Measurements from ENCODE around the gene ATP4A.
"Not testable (repeated sequence)": the region's sequence is repeated elsewhere in the genome, so short reads cannot be mapped to it uniquely, and the experiment has no call there.

ATP4A gene

DNA sequence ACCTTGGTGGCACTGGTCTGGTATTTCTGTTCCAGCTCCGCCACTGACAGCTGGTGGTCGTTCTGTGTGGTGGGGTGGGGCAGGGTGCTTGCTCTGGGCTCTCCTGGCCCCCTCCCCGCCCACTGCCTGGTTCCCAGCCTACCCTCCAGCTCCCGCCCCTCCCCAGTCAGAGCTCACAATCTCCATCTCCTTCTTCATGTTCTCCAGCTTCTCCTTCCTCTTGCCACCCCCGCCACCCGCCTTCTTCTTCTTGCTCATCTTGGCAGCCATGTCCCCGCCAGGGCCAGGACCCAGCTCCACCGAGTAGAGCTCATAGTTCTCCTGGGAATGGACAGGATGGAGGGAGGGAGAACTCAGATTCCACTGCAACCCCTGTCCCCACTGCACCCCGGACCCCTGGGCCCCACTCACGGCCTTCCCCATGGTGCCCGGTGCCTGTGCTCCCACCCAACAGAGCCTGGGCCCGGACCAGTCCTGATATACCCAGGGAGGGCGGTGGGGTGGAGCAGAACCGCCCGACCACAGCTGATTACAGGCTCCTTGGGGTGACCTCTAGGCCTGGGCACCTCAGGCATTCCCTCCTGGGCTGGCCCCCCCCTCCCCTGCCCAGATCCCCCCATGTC is at the start of gene ATP4A:
Gene ATP4A (minus strand): TSS at position 452 of the 623 bp plus-strand sequence. CDS start 29 bp downstream, at position 423.
- no peak for DNase-seq

DNA sequence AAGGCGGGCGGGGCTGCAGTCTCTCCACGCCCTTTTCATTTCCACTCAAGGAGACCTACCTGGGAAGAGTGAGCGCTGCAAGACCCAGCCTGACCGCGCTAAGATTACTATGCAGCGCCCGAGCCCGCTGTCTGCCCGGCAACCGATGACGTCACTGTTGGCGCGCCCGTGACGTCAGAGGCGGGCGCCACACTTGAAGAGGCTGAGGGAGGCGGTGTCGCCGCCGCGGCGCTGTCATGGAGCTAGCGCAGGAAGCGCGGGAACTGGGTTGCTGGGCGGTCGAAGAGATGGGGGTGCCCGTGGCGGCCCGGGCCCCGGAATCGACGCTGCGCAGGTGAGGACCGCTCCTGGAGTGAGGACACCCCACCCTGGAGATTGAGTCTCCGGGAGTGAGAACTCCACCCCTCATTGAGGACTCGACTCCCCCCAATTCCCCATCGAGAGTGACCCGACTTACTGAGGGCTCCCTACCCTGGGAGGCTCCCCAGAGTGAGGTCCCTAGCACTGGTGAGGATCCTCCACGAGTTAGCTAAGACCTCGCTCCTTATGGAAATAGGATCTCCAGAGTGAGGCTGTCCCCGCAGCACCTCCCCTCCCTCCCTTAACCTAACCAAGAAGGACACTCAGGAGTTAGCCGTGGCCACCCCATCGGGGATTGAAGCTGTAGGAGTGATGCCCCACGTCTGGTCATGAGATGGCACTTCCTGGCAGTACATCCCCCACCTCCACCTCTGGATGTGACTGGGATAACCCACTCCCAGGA is 49.3 kb upstream of the ATP4A start, which contains the start of gene HAUS5:
Gene HAUS5 (plus strand): TSS at position 177 of the 763 bp plus-strand sequence. CDS start 60 bp downstream, at position 237.
- peak; percentile 95 for DNase-seq

DNA sequence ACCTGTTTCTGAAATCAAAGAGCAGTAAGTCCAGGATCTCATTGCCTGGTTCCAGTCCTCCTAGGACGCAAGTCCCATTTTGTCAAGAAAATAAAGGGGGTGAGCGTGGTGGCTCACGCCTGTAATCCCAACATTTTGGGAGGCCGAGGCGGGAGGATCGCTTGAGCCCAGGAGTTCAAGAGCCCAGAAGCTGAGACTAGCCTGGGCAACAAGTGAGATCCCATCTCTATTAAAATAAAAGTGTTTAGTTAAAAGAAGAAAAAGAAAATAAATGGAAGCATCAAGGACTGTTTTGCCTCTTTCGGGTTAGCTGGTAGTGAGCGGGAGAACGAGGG is 48.7 kb upstream of the ATP4A start:
- no peak for DNase-seq

DNA sequence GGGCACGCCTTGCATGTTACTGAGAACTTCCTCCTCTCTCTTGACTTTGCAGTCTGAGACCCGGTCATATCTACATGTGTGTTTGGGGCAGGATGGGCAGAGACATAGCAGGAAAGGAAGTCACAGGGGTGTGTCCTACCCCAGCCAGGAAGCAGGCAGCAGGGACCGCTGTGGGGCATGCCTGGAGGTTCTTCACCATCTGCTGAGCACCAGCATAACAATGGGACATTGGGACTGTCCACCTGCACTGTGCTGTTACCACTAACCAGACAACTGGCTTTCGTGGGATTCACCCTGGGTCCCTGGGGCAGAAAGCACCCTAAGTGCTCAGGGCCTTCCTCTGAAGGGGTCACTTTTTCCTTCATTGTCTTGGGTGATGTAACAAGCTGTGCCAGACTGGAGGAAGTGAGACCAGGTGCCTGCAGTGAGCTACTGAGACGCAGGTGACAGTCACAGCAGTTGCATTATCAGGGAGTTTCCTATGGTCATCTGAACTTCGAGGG is 46.4 kb upstream of the ATP4A start:
- DNase-seq: peak; percentile 55

- peak; percentile 44 for DNase-seq
Observed at GRCh38 chr19:35608251-35608650, 44.8 kb upstream of the ATP4A start.

DNA sequence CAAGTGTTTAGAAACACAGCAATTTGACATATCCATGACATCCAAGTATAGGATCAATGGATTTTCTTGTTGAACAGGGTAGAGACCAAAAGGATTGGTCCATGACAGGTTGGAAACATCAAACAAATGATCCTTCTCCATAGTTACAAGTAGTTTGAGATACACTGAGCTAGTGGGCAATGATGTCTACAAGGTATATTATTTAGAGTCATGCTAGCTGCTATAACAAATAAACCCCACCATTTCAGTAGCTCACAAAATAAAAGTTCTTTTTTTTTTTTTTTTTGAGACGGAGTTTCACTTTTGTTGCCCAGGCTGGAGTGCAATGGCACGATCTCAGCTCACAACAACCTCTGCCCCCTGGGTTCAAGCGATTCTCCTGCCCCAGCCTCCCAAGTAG is 44.2 kb upstream of the ATP4A start:
- DNase-seq: no peak

GRCh38 chr19:35607170-35607569 is 43.7 kb upstream of the ATP4A start:
- DNase-seq: not testable (repeated sequence)

DNA sequence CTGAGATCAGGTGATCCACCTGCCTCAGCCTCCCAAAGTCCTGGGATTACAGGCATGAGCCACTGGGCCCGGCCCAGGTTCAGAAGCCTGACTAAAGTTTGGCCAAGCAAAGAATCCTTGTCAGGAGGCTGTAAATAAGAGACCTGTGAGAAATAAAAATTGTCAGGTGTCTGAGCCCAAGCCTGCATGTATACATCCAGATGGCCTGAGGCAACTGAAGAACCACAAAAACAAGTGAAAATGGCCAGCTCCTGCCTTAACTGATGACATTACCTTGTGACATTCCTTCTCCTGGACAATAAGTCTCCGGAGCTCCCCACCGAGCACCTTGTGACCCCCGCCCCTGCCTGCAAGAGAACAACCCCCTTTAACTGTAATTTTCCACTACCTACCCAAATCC is 41.0 kb upstream of the ATP4A start:
- DNase-seq: not testable (repeated sequence)

DNA sequence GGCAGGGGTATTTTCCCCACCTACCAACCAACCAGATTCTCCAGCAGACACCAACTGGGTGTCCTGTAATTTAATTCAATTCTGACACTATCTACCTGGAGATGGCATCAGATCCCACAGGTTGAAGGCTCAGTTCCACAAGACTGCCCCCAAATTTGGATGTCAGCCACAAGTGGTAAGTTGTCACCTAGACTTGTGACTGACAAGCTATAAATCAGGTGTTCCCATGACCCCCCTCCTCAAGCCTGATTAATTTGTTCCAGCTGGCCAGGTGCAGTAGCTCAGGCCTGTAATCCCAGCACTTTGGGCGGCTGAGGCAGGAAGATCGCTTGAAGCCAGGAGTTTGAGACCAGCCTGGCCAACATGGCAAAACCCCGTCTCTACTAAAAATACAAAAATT is 38.5 kb upstream of the ATP4A start:
- DNase-seq: no peak

DNA sequence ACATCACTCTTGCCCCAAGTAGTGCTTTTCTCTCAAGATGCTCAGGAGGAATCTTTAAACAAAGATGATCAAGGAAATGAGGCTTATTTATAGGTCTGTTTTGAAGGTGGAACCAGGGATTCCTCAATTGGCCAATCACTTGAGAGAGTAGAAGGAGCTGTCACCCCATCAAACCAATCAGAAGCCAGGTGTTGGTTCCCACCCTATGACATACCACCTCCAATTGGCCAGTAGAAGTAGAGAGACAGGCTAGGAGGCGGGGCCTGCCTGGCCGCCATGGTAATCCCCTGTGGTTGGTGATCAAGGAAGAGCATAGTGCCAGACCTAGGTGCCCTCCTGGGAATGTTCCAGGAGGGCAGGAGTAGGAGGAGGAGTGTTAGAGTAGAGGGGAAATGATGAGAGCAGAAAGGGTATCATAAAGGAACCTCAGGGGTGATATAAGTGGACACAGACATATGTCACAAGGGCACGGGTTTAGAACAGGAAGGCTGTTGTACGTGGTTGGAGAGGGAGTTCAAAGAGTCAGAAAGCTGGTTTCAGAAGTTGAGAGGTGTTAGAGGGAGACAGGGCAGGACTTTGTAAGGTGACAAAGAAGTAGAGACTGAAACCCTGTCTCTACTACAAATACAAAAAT is 33.0 kb upstream of the ATP4A start:
- DNase-seq: peak; percentile 47

- DNase-seq: no peak
Observed at GRCh38 chr19:35595928-35596327, 32.5 kb upstream of the ATP4A start.

DNA sequence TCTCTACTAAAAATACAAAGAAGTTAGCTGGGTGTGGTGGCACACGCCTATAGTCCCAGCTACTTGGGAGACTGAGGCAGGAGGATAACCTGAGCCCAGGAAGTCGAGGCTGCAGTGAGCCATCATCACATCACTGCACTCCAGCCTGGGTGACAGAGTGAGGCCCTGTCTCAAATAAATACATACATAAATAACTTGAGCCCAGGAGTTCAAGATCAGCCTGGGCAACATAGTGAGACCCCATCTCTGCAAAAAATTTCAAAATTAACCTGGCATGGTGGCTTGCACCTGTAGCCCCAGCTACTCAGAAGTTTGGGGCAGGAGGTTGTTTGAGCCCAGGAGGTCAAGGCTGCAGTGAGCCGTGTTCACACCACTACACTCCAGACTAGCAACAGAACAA is 31.6 kb upstream of the ATP4A start:
- DNase-seq: not testable (repeated sequence)

- DNase-seq: peak; percentile 63
Observed at GRCh38 chr19:35592226-35592625, 28.8 kb upstream of the ATP4A start.

GRCh38 chr19:35590875-35591274 is 27.4 kb upstream of the ATP4A start:
- DNase-seq: no peak

- no peak for DNase-seq
Observed at GRCh38 chr19:35587321-35587720, 23.9 kb upstream of the ATP4A start.

GRCh38 chr19:35585848-35586247 is 22.4 kb upstream of the ATP4A start, which contains the start of gene PMIS2:
Gene PMIS2, plus strand, starts transcription at chr19:35586173. Its CDS starts 87 bp downstream, at chr19:35586260.
- DNase-seq: peak; percentile 42

DNA sequence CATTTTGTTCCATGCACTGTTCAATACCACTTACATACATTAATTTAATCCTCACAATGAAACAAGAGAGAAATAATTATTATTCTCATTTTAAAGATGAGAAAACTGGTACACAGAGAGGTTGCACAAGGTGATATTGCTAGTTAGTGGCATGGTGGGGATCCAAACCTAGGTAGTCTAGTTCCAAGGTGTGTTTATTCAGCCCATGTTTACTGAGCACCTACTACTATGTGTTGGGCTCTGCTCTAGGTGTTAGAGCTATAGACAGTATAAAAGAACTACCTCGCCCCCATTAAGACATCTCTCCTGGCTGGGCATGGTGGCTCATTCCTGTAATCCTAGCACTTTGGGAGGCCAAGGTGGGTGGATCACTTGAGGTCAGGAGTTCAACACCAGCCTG is 19.3 kb upstream of the ATP4A start:
- DNase-seq: no peak

DNA sequence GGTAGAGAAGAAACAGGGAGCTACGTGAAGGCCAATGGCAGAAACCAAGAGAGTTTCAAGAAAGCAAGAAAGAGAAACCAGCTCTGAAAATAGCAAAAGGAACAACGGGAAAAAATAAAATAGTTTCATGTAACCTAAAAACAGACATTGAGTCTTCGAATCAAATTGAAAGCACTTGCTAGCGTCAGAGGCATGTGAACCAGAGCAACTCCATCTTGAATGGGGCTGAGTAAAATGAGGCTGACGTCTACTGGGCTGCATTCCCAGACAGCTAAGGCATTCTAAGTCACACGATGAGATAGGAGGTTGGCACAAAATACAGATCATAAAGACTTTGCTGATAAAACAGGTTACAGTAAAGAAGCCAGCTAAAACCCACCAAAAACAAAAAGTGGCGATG is 15.2 kb upstream of the ATP4A start:
- no peak for DNase-seq

DNA sequence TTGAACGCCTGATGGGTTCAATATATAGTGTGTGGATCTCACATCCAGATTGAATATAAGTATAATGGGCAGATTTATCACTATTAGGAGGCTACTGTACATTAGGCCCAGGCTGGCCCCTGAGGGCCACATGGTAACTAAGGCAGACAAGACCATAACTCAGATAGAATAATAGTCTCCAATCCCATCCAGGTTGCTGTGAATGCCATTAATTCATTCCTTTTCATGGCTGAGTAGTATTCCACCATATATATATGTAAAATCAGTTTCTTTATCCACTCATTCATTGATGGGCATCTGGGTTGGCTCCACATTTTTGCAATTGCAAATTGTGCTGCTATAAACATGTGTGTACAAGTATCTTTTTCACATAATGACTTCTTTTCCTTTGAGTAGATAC is 14.5 kb upstream of the ATP4A start:
- no peak for DNase-seq

GRCh38 chr19:35571406-35571965 is 8.0 kb upstream of the ATP4A start:
- DNase-seq: no peak

DNA sequence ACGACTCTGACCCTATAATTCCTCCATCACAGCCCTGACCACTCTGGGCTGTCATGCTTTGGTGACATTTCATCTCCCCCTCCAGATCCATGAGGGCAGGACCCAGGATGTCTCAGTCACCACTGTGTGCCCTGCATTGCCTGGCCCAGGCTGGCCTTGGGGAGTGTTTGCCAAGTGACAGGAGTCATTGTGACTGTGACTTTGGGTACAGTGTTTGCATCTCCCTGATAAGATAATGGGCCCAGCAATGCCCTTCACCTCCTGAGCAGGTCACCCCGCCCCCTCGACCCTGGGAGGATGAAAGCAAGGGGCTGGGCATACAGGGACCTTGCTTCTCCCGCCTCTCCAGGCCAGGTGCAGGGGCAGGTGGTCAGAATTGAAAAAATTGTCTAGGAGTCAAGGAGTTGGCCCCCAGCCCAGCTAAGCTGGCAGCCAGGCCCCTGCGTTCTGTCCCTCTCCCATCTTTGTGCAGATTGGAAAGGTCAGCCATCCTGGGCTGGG is 5.9 kb upstream of the ATP4A start:
- no peak for DNase-seq

GRCh38 chr19:35566738-35567137 is 3.3 kb upstream of the ATP4A start:
- DNase-seq: no peak
